ENCODE data around the gene AVP.

DNA sequence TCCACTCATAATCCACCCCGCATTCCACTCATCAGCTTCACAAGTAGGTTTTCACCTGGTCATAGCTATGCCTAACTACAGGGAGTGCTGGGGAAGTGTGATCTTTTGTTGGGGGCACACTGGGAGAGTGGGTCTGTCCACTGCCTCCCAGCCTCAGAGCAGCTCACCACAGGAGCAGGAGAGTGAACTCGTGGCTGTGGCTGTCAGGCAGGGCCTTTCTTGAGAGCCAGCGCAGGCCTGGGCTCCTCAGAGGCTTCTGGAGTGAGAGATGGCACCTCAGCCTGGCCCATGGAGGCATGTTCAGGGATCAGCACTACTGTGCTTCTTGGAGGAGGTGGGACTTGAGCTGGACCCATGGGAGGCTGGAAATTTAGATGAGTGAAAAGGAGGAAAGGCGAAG lies 45.1 kb downstream of the AVP start:
- TF ChIP-seq CTCF (IDR thresholded peaks at IDR 0.05) (no peak), POLR2A (IDR thresholded peaks at IDR 0.05) (no peak)

All from body of pancreas (tissue), 4 donors.